ENCODE results near the gene FCF1.

Gene FCF1

GRCh38 chr14:74667758-74668157 is 45.2 kb upstream of the FCF1 start:
- Histone ChIP-seq H3K27ac (ENCODE audit: low read length) (no peak overlapping the region), H3K4me3 (ENCODE audit: low read length) (no peak overlapping the region), H3K4me1 (ENCODE audit: low read length) (no peaks in the 10 kb centered on the region), H3K27me3 (replicated peaks; ENCODE audit: insufficient read depth, low read length) (no peaks in the 10 kb centered on the region), H3K9me3 (replicated peaks; ENCODE audit: insufficient read depth, low read length) (no peaks in the 10 kb centered on the region), H3K9ac (ENCODE audit: low read length) (no peak overlapping the region), H3K36me3 (replicated peaks; ENCODE audit: insufficient read depth, low read length) (no peaks in the 10 kb centered on the region), H3K4me2 (ENCODE audit: low read depth, low read length) (no peak overlapping the region), H3K9me2 (replicated peaks; ENCODE audit: insufficient read depth, low read length) (no peaks in the 10 kb centered on the region), H2AFZ (ENCODE audit: low read length) (no peak overlapping the region), H3F3A (ENCODE audit: insufficient read depth, low read length) (no peaks in the 10 kb centered on the region), H3K79me2 (ENCODE audit: low read length) (no peaks in the 10 kb centered on the region), H4K20me1 (ENCODE audit: insufficient read depth, low read length) (no peaks in the 10 kb centered on the region)
- TF ChIP-seq CTCF (IDR thresholded peaks at IDR 0.05; ENCODE audit: low read length) (no peak), EZH2phosphoT487 (IDR thresholded peaks at IDR 0.05; ENCODE audit: low read length) (no peak), EZH2 (optimal IDR thresholded peaks at IDR 0.05; ENCODE audit: low read depth, low read length) (no peak)
- DNase-seq = no peak

GRCh38 chr14:74669256-74669655 is 43.7 kb upstream of the FCF1 start:
- H3K4me1 ChIP-seq (ENCODE audit: low read length) = no peaks in the 10 kb centered on the region

GRCh38 chr14:74669846-74670245 is 43.1 kb upstream of the FCF1 start:
- Histone ChIP-seq H3K27me3 (replicated peaks; ENCODE audit: insufficient read depth, low read length) (no peaks in the 10 kb centered on the region), H3K4me3 (ENCODE audit: low read length) (no peak overlapping the region), H3K9me2 (replicated peaks; ENCODE audit: insufficient read depth, low read length) (no peaks in the 10 kb centered on the region), H3F3A (ENCODE audit: insufficient read depth, low read length) (no peaks in the 10 kb centered on the region), H3K9ac (ENCODE audit: low read length) (no peak overlapping the region), H3K79me2 (ENCODE audit: low read length) (no peaks in the 10 kb centered on the region), H3K36me3 (replicated peaks; ENCODE audit: insufficient read depth, low read length) (no peaks in the 10 kb centered on the region), H2AFZ (ENCODE audit: low read length) (no peak overlapping the region), H3K9me3 (replicated peaks; ENCODE audit: insufficient read depth, low read length) (no peaks in the 10 kb centered on the region), H3K4me1 (ENCODE audit: low read length) (no peaks in the 10 kb centered on the region), H4K20me1 (ENCODE audit: insufficient read depth, low read length) (no peaks in the 10 kb centered on the region), H3K4me2 (ENCODE audit: low read depth, low read length) (no peak overlapping the region), H3K27ac (ENCODE audit: low read length) (no peak overlapping the region)
- DNase-seq = no peak
- no peak for TF ChIP-seq CTCF (IDR thresholded peaks at IDR 0.05; ENCODE audit: low read length)
- TF ChIP-seq EZH2phosphoT487 (IDR thresholded peaks at IDR 0.05; ENCODE audit: low read length) = no peak
- no peak for TF ChIP-seq EZH2 (optimal IDR thresholded peaks at IDR 0.05; ENCODE audit: low read depth, low read length)

More at GRCh38 chr14:74669256-74669655, 43.7 kb upstream of the FCF1 start:
- no peaks in the 10 kb centered on the region for H3K27me3 ChIP-seq (replicated peaks; ENCODE audit: insufficient read depth, low read length)
- no peak overlapping the region for H3K27ac ChIP-seq (ENCODE audit: low read length)
- DNase-seq = no peak
- no peaks in the 10 kb centered on the region for H3K36me3 ChIP-seq (replicated peaks; ENCODE audit: insufficient read depth, low read length)
- TF ChIP-seq EZH2 (optimal IDR thresholded peaks at IDR 0.05; ENCODE audit: low read depth, low read length) = no peak
- TF ChIP-seq CTCF (IDR thresholded peaks at IDR 0.05; ENCODE audit: low read length) = no peak
- no peak for TF ChIP-seq EZH2phosphoT487 (IDR thresholded peaks at IDR 0.05; ENCODE audit: low read length)
- no peaks in the 10 kb centered on the region for H3K79me2 ChIP-seq (ENCODE audit: low read length)
- H3K9me2 ChIP-seq (replicated peaks; ENCODE audit: insufficient read depth, low read length) = no peaks in the 10 kb centered on the region
- H3K4me2 ChIP-seq (ENCODE audit: low read depth, low read length) = no peak overlapping the region
- H3F3A ChIP-seq (ENCODE audit: insufficient read depth, low read length) = no peaks in the 10 kb centered on the region
- no peak overlapping the region for H3K9ac ChIP-seq (ENCODE audit: low read length)
- no peaks in the 10 kb centered on the region for H3K9me3 ChIP-seq (replicated peaks; ENCODE audit: insufficient read depth, low read length)
- no peak overlapping the region for H2AFZ ChIP-seq (ENCODE audit: low read length)
- H3K4me3 ChIP-seq (ENCODE audit: low read length) = no peak overlapping the region
- no peaks in the 10 kb centered on the region for H4K20me1 ChIP-seq (ENCODE audit: insufficient read depth, low read length)
